H1 (cell line): ENCODE data around the gene TPP2. TPM values are rescaled to one million over a fixed set of nuclear protein-coding genes. Genes with fewer than 3 reads are reported as not detected.

ENCODE experiments used
- ATF2 ChIP-seq: IDR thresholded peaks from 2 replicates; pipeline ENCODE4 v1.6.1; 2012; ENCODE audit warnings: low read length, inconsistent platforms
- KDM1A ChIP-seq: fragments of 200-600, 300-600 bp; sonication (generic); IDR thresholded peaks from 2 replicates; pipeline ENCODE4 v1.7.1; 2016; ENCODE audit warnings: mild to moderate bottlenecking, low read length, borderline replicate concordance
- KDM5A ChIP-seq: fragments of 200-600 bp; IDR thresholded peaks from 2 replicates; pipeline ENCODE4 v1.7.1; 2012; ENCODE audit warnings: mild to moderate bottlenecking, low read length, inconsistent platforms, mixed read lengths
- RNF2 ChIP-seq: fragments of 200-900, 300-1000 bp; sonication (generic); IDR thresholded peaks from 2 replicates; pipeline ENCODE4 v1.7.1; 2016; ENCODE audit warnings: borderline replicate concordance, low read depth, mild to moderate bottlenecking, antibody characterized with exemption, low read length; ENCODE audit not compliant: poor library complexity, severe bottlenecking; ENCODE audit errors: missing control alignments
- SIN3A ChIP-seq, 2 experiments: IDR thresholded peaks in 1 of 2; conservative IDR thresholded peaks in 1 of 2; 2 replicates each; pipeline ENCODE4 v1.6.1; 2011 to 2012; ENCODE audit warnings: low read length in 2 of 2, improper control_type of control experiment in 1 of 2, low read depth in 1 of 2, mild to moderate bottlenecking in 1 of 2
- SRF ChIP-seq: IDR thresholded peaks from 2 replicates; pipeline ENCODE4 v1.6.1; 2011; ENCODE audit warnings: mild to moderate bottlenecking, low read depth, low read length, moderate library complexity
- TBP ChIP-seq: IDR thresholded peaks from 2 replicates; pipeline ENCODE4 v1.6.1; 2011; ENCODE audit warnings: low read depth, low read length, improper control_type of control experiment
- TCF12 ChIP-seq: IDR thresholded peaks from 2 replicates; pipeline ENCODE4 v1.6.1; 2011; ENCODE audit warnings: low read depth, mild to moderate bottlenecking, low read length
- USF2 ChIP-seq: IDR thresholded peaks from 2 replicates; pipeline ENCODE4 v1.6.1; 2011; ENCODE audit warnings: low read length, improper control_type of control experiment
- YY1 ChIP-seq: IDR thresholded peaks from 2 replicates; pipeline ENCODE4 v1.6.1; 2011; ENCODE audit warnings: low read depth, mild to moderate bottlenecking, low read length
- ZNF274 ChIP-seq: IDR thresholded peaks from 2 replicates; pipeline ENCODE4 v1.7.0; 2012; ENCODE audit warnings: low read length, borderline replicate concordance; ENCODE audit errors: extremely low read depth
- polyA plus RNA-seq, 7 experiments: library from polyadenylated mRNA; depleted of rRNA in 3 of 7; stranded (reverse) in 5 of 7; unstranded in 2 of 7; fragments of >200 nt in 5 of 7; fragments of 200-250 nt in 2 of 7; gene quantifications; 1 replicate in 5 of 7; 2 replicates in 1 of 7; 4 replicates in 1 of 7; pipeline versions ENCODE4 v1.2.1 to v1.2.3, GENCODE V29; 2011 to 2013; ENCODE audit warnings: missing spikeins in 2 of 7, mixed read lengths in 2 of 7
- total RNA-seq: library from RNA; stranded (reverse); fragmentation: NEBNext Ultra II Directional; extraction: Animal tissue kit (Norgen Biotek cat#: 25700); gene quantifications from 2 replicates; pipeline ENCODE4 v1.2.1, GENCODE V29; 2021

TPP2 gene
- total and polyA plus RNA-seq, 2 of the 8 experiments (the other 6 are each of a cell fraction or from before 2014, with no cell fraction given): 15.9 to 85.7 TPM

- TF ChIP-seq ATF2: no peak
- TF ChIP-seq KDM5A: no peak
- TF ChIP-seq TBP: no peak
- TF ChIP-seq KDM1A: no peak
- TF ChIP-seq TCF12: no peak
- TF ChIP-seq SRF: no peak
- TF ChIP-seq SIN3A (conservative IDR thresholded peaks at IDR 0.05 in 1 of 2, IDR thresholded peaks at IDR 0.05 in 1 of 2; ENCODE audit: low read depth in 1 of 2, low read length in 2 of 2): no peak
- no peak for TF ChIP-seq RNF2
- no peak for TF ChIP-seq USF2
- TF ChIP-seq ZNF274: no peak
- TF ChIP-seq YY1: no peak
These were observed 101.3 kb downstream of the TPP2 start (continued) for GRCh38 chr13:102697929-102698648.
